ENCODE measurements around the gene RPL35.
"Not testable (repeated sequence)": the region's sequence is repeated elsewhere in the genome, so short reads cannot be mapped to it uniquely, and the experiment has no call there.

Gene RPL35

GRCh38 chr9:124852121-124852828, 9.5 kb downstream of the RPL35 start:
- DNase-seq = no peak

DNA sequence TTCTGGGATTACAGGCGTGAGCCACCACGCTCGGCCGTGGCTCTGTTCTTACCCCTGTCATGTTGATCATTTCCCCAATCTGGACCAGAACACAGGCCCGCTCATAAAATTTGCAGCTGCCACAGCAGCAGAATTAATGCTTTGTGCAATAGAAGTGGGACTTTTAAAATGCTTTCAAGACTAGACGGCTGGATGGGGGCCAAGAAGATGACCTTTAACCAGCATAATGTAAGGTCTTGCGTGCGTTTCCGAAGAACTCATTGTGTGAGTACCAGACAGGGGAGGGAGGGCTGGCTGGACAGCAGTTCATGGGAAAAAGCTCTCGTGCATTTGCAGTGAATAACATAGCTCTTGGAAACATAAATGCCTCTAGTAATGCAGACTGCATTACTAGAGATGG, 12.0 kb downstream of the RPL35 start:
- no peak for DNase-seq

DNA sequence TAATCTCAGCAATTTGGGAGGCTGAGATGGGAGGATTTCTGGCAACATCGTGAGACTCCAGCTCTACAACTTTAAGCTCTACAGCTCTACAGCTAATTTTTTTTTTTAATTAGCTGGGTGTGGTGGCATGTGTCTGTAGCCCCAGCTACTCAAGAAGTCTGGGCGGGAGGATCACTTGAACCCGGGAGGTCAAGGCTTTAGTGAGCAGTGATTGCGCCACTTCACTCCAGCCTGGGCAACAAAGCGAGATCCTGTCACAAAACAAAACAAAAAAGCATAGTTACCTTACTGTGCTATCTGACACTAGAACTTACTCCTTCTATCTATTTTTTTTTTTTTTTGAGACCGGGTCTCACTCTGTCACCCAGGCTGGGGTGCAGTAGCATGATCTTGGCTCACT, 14.8 kb downstream of the RPL35 start:
- DNase-seq = no peak

DNA sequence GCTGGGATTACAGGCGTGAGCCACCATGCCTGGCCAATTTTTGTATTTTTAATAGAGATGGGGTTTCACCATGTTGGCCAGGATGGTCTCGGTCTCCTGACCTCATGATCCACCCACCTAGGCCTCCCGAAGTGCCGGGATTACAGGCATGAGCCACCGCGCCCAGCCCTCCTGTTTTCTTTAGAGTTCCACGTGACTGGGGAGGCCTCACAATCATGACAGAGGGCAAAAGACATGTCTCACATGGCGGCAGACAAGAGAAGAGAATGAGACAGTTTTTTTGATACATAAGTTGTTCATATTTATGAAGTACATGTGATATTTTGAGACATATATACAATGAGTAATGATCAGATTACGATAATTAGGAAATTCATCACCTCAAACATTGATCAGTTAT, 15.3 kb downstream of the RPL35 start:
- not testable (repeated sequence) for DNase-seq

DNA sequence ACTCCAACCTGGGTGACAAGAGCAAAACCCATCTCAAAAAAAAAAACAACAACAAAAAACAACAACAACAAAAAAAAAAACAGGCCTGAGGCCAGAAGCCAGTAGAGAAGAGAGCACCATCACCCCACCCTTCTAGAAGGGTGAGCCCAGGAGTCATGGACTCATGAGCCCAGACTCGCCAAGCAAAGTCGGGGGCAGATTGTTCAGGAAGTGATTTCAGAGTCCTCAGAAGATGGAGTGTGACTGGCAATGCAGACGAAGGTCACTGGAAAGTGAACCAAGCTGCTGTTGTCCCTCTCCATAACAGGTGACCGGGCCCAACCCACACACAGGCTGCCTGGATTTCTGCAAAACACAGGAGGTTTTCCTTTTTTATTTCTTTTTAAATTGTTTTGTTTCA, 17.5 kb downstream of the RPL35 start:
- DNase-seq = no peak

DNA sequence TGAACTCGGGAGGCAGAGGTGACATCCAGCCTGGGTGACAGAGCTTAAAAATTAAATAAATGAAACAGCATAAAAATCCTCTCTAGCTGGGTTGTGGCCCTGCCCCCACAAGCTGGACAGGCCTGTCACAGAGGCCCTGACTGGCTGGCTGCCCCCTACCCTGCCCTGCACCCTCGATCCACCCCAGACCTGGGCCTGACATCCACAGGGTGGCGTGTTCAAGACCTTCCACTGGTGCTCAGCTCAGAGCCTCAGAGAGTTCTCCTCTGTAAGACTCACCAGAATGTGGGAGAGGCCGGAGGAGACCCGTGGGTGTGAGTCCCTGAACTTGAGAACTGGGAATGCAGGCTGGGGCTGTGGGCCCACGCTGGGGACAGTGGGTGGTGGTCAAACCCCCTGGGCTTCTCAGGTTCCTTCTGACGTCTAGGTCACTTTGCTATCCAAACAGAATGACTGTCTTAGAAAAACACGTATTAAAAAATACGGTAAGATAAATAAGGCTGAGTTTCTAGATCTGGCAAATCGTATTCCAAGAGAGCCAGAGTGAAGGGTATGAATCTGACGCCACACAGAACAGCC, 18.2 kb downstream of the RPL35 start:
- DNase-seq = no peak

DNA sequence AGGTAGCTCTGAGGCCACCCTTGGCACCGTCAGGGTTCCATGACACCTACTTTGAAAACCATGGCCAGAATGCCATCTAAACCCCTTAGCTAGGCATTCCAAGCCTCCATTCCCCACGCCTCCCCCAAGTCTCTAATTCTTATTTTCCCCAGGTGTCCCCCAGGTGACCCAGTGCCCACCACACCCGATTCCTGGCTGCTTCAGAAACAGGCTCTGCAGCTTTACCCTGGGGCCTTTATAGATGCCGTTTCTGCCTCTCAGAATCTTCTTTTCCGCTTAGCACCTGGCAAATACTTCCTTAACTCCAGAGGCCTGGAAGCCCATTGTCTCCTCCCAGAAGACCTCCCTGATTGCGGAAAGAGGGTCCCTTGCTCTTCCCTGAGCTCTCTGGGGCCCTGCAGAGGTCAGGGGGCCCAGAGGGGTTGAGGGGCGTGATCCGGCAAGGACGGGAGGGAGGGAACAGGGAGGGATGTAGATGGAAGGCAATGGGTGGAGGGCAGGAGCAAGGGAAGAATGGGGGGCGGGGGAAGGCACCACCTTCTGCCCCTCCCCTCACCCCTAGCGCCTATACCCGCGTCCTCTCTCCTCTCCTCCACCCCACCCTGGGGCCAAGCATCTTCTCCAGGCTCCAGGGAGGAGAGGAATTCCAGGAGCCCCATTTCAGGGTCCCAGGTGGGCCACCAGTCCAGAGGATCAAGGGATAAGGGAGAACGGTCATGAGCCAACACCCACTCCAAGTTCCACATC, 20.5 kb downstream of the RPL35 start:
- DNase-seq = no peak

- no peak for DNase-seq
These were observed 21.4 kb downstream of the RPL35 start for GRCh38 chr9:124840300-124840833.

GRCh38 chr9:124839612-124840299, 22.0 kb downstream of the RPL35 start:
- no peak for DNase-seq

DNA sequence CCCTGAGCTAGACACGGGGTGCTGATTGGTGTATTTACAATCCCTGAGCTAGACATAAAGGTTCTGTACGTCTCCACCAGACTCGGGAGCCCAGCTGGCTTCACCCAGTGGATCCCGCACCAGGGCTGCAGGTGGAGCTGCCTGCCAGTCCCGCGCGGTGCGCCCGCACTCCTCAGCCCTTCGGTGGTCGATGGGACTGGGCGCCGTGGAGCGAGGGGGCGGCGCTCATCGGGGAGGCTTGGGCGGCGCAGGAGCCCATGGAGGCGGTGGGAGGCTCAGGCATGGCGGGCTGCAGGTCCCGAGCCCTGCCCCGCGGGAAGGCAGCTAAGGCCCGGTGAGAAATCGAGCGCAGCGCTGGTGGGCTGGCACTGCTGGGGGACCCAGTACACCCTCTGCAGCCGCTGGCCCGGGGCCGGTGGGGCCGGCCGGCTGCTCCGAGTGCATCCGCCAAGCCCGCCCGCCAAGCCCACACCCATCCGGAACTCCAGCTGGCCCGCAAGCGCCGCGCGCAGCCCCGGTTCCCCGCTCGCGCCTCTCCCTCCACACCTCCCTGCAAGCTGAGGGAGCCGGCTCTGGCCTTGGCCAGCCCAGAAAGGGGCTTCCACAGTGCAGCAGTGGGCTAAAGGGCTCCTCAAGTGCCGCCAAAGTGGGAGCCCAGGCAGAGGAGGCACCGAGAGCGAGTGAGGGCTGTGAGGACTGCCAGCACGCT, 23.0 kb downstream of the RPL35 start:
- DNase-seq = not testable (repeated sequence)

GRCh38 chr9:124838132-124838531, 23.6 kb downstream of the RPL35 start:
- DNase-seq = not testable (repeated sequence)

- DNase-seq = no peak
These were observed 26.7 kb downstream of the RPL35 start for GRCh38 chr9:124835026-124835557.

DNA sequence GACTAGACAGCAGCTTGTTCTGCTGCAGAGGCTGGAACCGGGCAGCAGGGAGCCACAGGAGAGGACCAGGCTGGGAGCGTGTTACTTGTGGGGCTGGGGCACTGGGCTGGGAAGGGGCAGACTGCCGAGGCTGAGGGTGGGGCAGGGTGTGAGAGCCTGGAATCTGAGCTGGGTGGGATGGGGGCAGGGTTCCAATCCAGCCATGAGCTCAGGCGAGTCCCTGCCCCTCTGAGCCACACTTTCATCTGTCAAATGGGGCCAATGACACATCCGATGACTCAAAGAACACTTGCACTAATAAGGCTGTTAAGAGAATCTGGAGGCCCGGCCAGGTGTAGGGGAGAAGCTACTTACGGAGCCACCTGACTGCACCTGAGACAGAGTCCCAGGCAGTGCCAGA, 27.2 kb downstream of the RPL35 start:
- no peak for DNase-seq

- no peak for DNase-seq
These were observed 30.0 kb downstream of the RPL35 start for GRCh38 chr9:124831642-124832364.

GRCh38 chr9:124830593-124830992, 31.2 kb downstream of the RPL35 start:
- no peak for DNase-seq

- no peak for DNase-seq
These were observed 32.5 kb downstream of the RPL35 start for GRCh38 chr9:124829334-124829669.

- no peak for DNase-seq
These were observed 33.0 kb downstream of the RPL35 start for GRCh38 chr9:124828489-124829333.

DNA sequence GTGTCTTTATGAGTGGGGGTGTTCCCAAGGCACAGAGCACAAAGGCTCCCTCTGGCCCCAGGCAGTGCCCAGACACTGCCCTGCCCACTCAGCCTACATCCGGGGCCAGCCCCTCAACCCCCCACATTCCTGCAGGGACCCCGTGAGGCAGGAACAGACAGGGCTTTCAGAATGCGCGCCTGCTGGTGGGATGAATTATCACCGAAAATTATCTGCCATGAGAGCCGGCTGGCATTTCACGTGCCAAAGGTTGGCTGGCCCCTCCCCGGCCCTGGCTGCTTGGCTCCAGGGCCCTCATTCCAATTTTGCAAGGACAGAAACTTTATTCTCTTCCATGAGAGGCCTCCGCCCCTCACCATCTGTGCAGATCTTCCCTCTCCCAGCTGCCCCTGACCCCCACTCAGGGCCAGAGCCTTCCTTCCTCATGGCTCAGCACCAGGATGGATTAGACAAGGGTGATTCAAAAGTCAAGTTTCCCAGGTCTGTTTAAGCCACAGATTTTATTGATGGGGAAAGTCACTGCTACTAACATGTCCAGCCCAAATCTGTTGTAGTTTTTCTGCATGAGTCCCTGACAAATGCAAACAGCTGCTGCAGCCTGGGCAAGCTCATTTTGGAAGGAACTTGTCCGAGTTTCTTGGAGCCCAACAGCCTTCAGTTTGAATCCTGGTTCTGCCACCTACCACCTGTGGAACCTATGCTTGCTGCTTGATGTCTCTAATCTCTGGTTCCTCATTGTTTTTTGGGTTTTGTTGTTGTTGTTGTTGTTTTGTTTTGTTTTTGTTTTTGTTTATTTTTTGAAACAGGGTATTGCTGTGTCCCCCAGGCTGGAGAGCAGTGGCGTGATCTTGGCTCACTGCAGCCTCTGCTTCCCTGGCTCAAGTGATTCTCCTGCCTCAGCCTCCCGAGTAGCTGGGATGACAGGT, 40.8 kb downstream of the RPL35 start:
- DNase-seq = no peak

DNA sequence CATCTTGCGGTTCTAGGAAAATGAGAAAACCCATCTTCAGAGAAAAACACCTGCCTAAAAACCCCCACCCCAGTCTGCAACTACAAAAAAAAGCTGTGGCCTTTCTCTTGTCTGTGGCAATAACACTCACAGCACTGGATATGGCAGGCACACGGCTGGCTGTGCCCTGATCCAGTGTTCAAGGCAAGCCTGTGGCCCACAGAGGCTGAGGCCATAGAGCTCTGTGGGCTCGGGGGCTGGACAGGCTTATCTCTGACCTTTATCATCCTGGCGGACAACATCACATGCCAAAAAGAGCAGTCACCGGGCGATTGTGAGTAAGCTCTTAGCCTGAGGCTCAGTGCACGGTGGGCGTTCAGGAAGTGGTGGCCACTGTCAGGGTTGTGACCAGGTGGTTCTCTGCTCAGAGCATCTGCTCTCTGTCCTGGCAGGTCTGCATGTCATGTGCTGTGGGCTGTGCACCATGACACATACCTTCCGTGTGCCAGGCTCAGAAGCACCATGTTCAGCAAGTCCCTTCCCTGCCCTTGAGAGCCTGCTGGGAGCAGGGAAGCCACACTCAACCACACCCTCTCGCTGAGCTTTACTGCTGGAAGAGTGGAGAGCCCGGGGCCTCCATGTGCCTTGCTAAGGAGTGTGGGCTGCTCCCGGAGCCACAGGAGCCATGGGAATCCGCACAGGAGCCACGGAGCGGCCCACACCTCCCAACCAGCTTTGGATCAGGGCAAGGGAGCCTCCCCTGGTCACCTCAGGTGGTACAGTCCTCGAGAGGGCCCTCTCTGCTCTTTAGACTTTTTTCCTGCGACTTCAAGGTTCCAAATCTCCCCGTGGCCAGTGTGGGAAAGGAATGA, 43.1 kb downstream of the RPL35 start:
- no peak for DNase-seq
